ENCODE data around the gene LRSAM1. TPM values are rescaled to one million over a fixed set of nuclear protein-coding genes. Genes with fewer than 3 reads are reported as not detected.

Gene LRSAM1
- total and polyA plus RNA-seq, 4 donors: 6.6 to 9.7 (median 7.1) TPM

GRCh38 chr9:127502706-127503378 lies 51.5 kb downstream of the LRSAM1 start:
- H3K27ac ChIP-seq (ENCODE audit: low read depth in 1 of 2, low read length in 2 of 2): no peak overlapping the region
- TF ChIP-seq ATF3 (IDR thresholded peaks at IDR 0.05): no peak
- no peak for TF ChIP-seq FOXA1 (IDR thresholded peaks at IDR 0.05)
- no peak for TF ChIP-seq TAF1 (conservative IDR thresholded peaks at IDR 0.05)
- no peak for TF ChIP-seq CTCF (IDR thresholded peaks at IDR 0.05; ENCODE audit: low read depth, low read length, missing input control)
- TF ChIP-seq, protein P1, sequence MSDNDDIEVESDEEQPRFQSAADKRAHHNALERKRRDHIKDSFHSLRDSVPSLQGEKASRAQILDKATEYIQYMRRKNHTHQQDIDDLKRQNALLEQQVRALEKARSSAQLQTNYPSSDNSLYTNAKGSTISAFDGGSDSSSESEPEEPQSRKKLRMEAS (IDR thresholded peaks at IDR 0.05): no peak
- TF ChIP-seq RAD21 (IDR thresholded peaks at IDR 0.05): no peak
- no peak for TF ChIP-seq REST (IDR thresholded peaks at IDR 0.05)
- TF ChIP-seq GABPA (IDR thresholded peaks at IDR 0.05 in 1 of 2, conservative IDR thresholded peaks at IDR 0.05 in 1 of 2): no peak
- TF ChIP-seq HNF4A (conservative IDR thresholded peaks at IDR 0.05): no peak
- no peak for TF ChIP-seq RXRA (IDR thresholded peaks at IDR 0.05)
- no peak for TF ChIP-seq JUND (IDR thresholded peaks at IDR 0.05)
- no peak for TF ChIP-seq ZBTB33 (IDR thresholded peaks at IDR 0.05)
- no peak overlapping the region for H3K4me3 ChIP-seq (ENCODE audit: low read depth in 1 of 3, low read length in 3 of 3)
- 93% methylated on average over 21 of the region's 21 CpGs for WGBS
- peaks cover 0 to 7% (median 4%) of the 10 kb centered on the region in 4 donors for H3K36me3 ChIP-seq (ENCODE audit: control insufficient read depth in 4 of 4, insufficient read depth in 3 of 4, low read depth in 1 of 4, low read length in 3 of 4)
- DNase-seq (ENCODE audit: low spot score): no peak
- no peaks in the 10 kb centered on the region for H3K4me1 ChIP-seq (ENCODE audit: control insufficient read depth in 4 of 4, insufficient read depth in 4 of 4, low read length in 3 of 4)
- H3K9me3 ChIP-seq (ENCODE audit: control insufficient read depth in 4 of 4, low read length in 3 of 4): no peaks in the 10 kb centered on the region
- no peak overlapping the region for H3K9ac ChIP-seq (ENCODE audit: low read depth in 1 of 2, low read length in 2 of 2)
- no peaks in the 10 kb centered on the region for H3K27me3 ChIP-seq (ENCODE audit: control insufficient read depth in 4 of 4, insufficient read depth in 4 of 4, low read length in 3 of 4)

DNA sequence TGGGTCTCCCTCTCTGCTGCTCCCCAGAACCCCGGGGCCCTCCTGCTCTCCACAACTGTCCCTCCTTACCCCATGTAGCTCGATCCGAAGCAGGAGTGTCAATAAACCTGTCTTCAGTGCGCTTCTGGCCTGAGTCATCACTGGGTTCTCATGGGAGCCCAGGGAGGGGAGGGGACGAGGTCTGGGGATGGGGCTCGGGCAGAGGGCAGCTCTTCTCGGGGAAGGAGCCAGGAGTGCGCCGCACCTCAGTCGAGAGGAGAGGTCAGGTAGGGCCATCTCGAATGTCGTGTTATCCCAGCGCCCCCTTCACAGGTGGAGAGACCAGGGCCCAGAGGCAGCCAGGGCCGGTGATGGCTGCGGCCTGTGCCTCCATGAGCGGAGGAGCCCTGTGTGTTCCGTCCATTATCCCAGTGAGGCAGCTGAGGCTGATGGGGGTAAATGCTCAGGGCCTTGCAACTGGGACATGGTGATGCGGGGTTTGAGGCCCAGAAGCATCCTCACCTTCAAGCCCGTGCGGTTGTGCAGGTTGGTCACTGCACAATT lies 52.1 kb downstream of the LRSAM1 start:
- WGBS: 93% methylated on average over 20 of the region's 20 CpGs
- Histone ChIP-seq H3K9ac (ENCODE audit: low read depth in 1 of 2, low read length in 2 of 2) (no peak overlapping the region), H3K4me1 (ENCODE audit: control insufficient read depth in 4 of 4, insufficient read depth in 4 of 4, low read length in 3 of 4) (no peaks in the 10 kb centered on the region), H3K9me3 (ENCODE audit: control insufficient read depth in 4 of 4, low read length in 3 of 4) (no peaks in the 10 kb centered on the region), H3K27me3 (ENCODE audit: control insufficient read depth in 4 of 4, insufficient read depth in 4 of 4, low read length in 3 of 4) (no peaks in the 10 kb centered on the region), H3K4me3 (ENCODE audit: low read depth in 1 of 3, low read length in 3 of 3) (no peak overlapping the region), H3K27ac (ENCODE audit: low read depth in 1 of 2, low read length in 2 of 2) (no peak overlapping the region), H3K36me3 (ENCODE audit: control insufficient read depth in 4 of 4, insufficient read depth in 3 of 4, low read depth in 1 of 4, low read length in 3 of 4) (peaks cover 0 to 5% (median 3%) of the 10 kb centered on the region in 4 donors)
- DNase-seq (ENCODE audit: low spot score): no peak
- TF ChIP-seq SP1 (IDR thresholded peaks at IDR 0.05) (no peak), RAD21 (IDR thresholded peaks at IDR 0.05) (no peak), FOXA2 (IDR thresholded peaks at IDR 0.05) (no peak), GABPA (IDR thresholded peaks at IDR 0.05 in 1 of 2, conservative IDR thresholded peaks at IDR 0.05 in 1 of 2) (no peak), HNF4G (IDR thresholded peaks at IDR 0.05) (no peak), RXRA (IDR thresholded peaks at IDR 0.05) (no peak), JUND (IDR thresholded peaks at IDR 0.05) (no peak), REST (IDR thresholded peaks at IDR 0.05) (no peak), ZBTB33 (IDR thresholded peaks at IDR 0.05) (no peak), NR2F2 (IDR thresholded peaks at IDR 0.05) (no peak), YY1 (IDR thresholded peaks at IDR 0.05) (no peak), FOXA1 (IDR thresholded peaks at IDR 0.05) (no peak)

Measured in liver (tissue), 9 donors.